ENCODE measurements around the gene MACO1. TPM values are rescaled to one million over a fixed set of nuclear protein-coding genes. Genes with fewer than 3 reads are reported as not detected.

The MACO1 gene
- total and polyA plus RNA-seq, 10 donors = 6.9 to 21.0 (median 17.3) TPM

- peaks cover 0 to 100% (median 75%) of the 10 kb centered on the region in 6 donors for H3K36me3 ChIP-seq
- intact Hi-C loops (cut with DNase I; ENCODE audit: low total_unique reads) = loop anchor here (10.0 kb wide), 1 partner anchor 50 kb away; no protein-coding TSS in a partner anchor
- H3K4me1 ChIP-seq = no peaks in the 10 kb centered on the region
- no peaks in the 10 kb centered on the region for H3K9me3 ChIP-seq
- TF ChIP-seq POLR2AphosphoS5 (IDR thresholded peaks at IDR 0.05) (no peak), CTCF (IDR thresholded peaks at IDR 0.05 in 8 of 11, conservative IDR thresholded peaks at IDR 0.05 in 3 of 11) (no peak), POLR2A (IDR thresholded peaks at IDR 0.05) (no peak)
- 89 to 99% (median 93%) methylated on average over 3 of the region's 3 CpGs for WGBS, 5 donors
- DNase-seq = no peak
- no peak overlapping the region for H3K4me3 ChIP-seq
- H3K27me3 ChIP-seq (replicated peaks in 1 of 7) = no peaks in the 10 kb centered on the region
- no peak overlapping the region for H3K27ac ChIP-seq
Measured at GRCh38 chr1:25494952-25495351, 64.3 kb downstream of the MACO1 start.

GRCh38 chr1:25500694-25501093, 70.0 kb downstream of the MACO1 start:
- 89 to 100% (median 94%) methylated on average over 1 of the region's 1 CpG for WGBS, 5 donors
- TF ChIP-seq POLR2A (IDR thresholded peaks at IDR 0.05) (no peak), CTCF (IDR thresholded peaks at IDR 0.05 in 8 of 11, conservative IDR thresholded peaks at IDR 0.05 in 3 of 11) (no peak), POLR2AphosphoS5 (IDR thresholded peaks at IDR 0.05) (no peak)
- H3K27ac ChIP-seq = peak overlapping the region in 1 of 8 donors; percentile 13
- no peak for DNase-seq
- H3K27me3 ChIP-seq (replicated peaks in 1 of 7) = peaks cover 0 to under 1% (median 0%) of the 10 kb centered on the region in 7 donors
- H3K4me1 ChIP-seq = peaks cover 0 to 23% (median 11%) of the 10 kb centered on the region in 6 donors
- no peaks in the 10 kb centered on the region for H3K9me3 ChIP-seq
- peaks cover 0 to 67% (median 32%) of the 10 kb centered on the region in 6 donors for H3K36me3 ChIP-seq
- H3K4me3 ChIP-seq = no peak overlapping the region
- intact Hi-C loops (cut with DNase I; ENCODE audit: low total_unique reads) = loop anchor here (5.0 kb wide), 1 partner anchor 297 kb away; no protein-coding TSS in a partner anchor

GRCh38 chr1:25501235-25502058, 70.8 kb downstream of the MACO1 start:
- Histone ChIP-seq H3K27me3 (replicated peaks in 1 of 7) (peaks cover 0 to 7% (median 0%) of the 10 kb centered on the region in 7 donors), H3K4me3 (no peak overlapping the region), H3K36me3 (peaks cover 0 to 60% (median 25%) of the 10 kb centered on the region in 6 donors), H3K9me3 (no peaks in the 10 kb centered on the region), H3K4me1 (peaks cover 0 to 26% (median 11%) of the 10 kb centered on the region in 6 donors), H3K27ac (no peak overlapping the region)
- WGBS, 5 donors = 87 to 95% (median 89%) methylated on average over 3 to 7 of the region's 7 CpGs
- TF ChIP-seq POLR2A (IDR thresholded peaks at IDR 0.05) (no peak), CTCF (IDR thresholded peaks at IDR 0.05 in 8 of 11, conservative IDR thresholded peaks at IDR 0.05 in 3 of 11) (no peak), POLR2AphosphoS5 (IDR thresholded peaks at IDR 0.05) (peak in 1 of 3 donors; percentile 4)
- intact Hi-C loops (cut with DNase I; ENCODE audit: low total_unique reads) = loop anchor here (5.0 kb wide), 1 partner anchor 296 kb away; no protein-coding TSS in a partner anchor
- no peak for DNase-seq

GRCh38 chr1:25502957-25503356, 72.3 kb downstream of the MACO1 start:
- no peaks in the 10 kb centered on the region for H3K9me3 ChIP-seq
- H3K4me3 ChIP-seq = no peak overlapping the region
- peaks cover 0 to 26% (median 11%) of the 10 kb centered on the region in 6 donors for H3K4me1 ChIP-seq
- peak overlapping the region in 3 of 8 donors; percentile 36 to 40 (median 38) for H3K27ac ChIP-seq
- DNase-seq = no peak
- peaks cover 0 to 45% (median 15%) of the 10 kb centered on the region in 6 donors for H3K36me3 ChIP-seq
- TF ChIP-seq POLR2A (IDR thresholded peaks at IDR 0.05) (no peak), POLR2AphosphoS5 (IDR thresholded peaks at IDR 0.05) (no peak), CTCF (IDR thresholded peaks at IDR 0.05 in 8 of 11, conservative IDR thresholded peaks at IDR 0.05 in 3 of 11) (no peak)
- peaks cover 0 to 9% (median 0%) of the 10 kb centered on the region in 7 donors for H3K27me3 ChIP-seq (replicated peaks in 1 of 7)
- intact Hi-C loops (cut with DNase I; ENCODE audit: low total_unique reads) = loop anchor here (5.0 kb wide), 1 partner anchor 294 kb away; no protein-coding TSS in a partner anchor
- WGBS, 5 donors = 63 to 77% (median 63%) methylated on average over 4 of the region's 4 CpGs
